Activated CD8-positive, alpha-beta memory T cell treated with anti-CD3 and anti-CD28 coated beads, Interleukin-2, amount 50 U/mL, for 4 hours (primary cell): ENCODE measurements around the gene NQO2.

Experiments used
- DNase-seq: peaks from one replicate; pipeline ENCODE4 v3.0.0-alpha.2; 2020

Gene NQO2

GRCh38 chr6:2999618-3000557 lies at the start of gene NQO2:
Gene NQO2, plus strand, starts transcription at chr6:2999894. Its CDS starts 6,659 bp downstream, at chr6:3006553.
- peak; percentile 90 for DNase-seq

- DNase-seq = no peak
Measured at GRCh38 chr6:2950713-2951112, 49.0 kb upstream of the NQO2 start.

- no peak for DNase-seq
Measured at GRCh38 chr6:2951728-2952127, 48.0 kb upstream of the NQO2 start.

GRCh38 chr6:2952557-2953095 lies 47.1 kb upstream of the NQO2 start:
- peak; percentile 57 for DNase-seq

- no peak for DNase-seq
Measured at GRCh38 chr6:2953098-2953497, 46.6 kb upstream of the NQO2 start.

GRCh38 chr6:2956930-2957685 lies 42.6 kb upstream of the NQO2 start:
- DNase-seq = no peak

GRCh38 chr6:2957696-2958330 lies 41.9 kb upstream of the NQO2 start:
- DNase-seq = no peak

- DNase-seq = no peak
Measured at GRCh38 chr6:2958331-2958711, 41.4 kb upstream of the NQO2 start.

GRCh38 chr6:2958776-2959175 lies 40.9 kb upstream of the NQO2 start:
- no peak for DNase-seq

- no peak for DNase-seq
Measured at GRCh38 chr6:2959909-2960719, 39.6 kb upstream of the NQO2 start.

GRCh38 chr6:2960935-2961334 lies 38.8 kb upstream of the NQO2 start:
- no peak for DNase-seq

- no peak for DNase-seq
Measured at GRCh38 chr6:2961506-2961905, 38.2 kb upstream of the NQO2 start.

GRCh38 chr6:2962004-2962403 lies 37.7 kb upstream of the NQO2 start:
- no peak for DNase-seq

- DNase-seq = no peak
Measured at GRCh38 chr6:2962636-2963035, 37.1 kb upstream of the NQO2 start.

GRCh38 chr6:2963756-2964155 lies 35.9 kb upstream of the NQO2 start:
- DNase-seq = no peak

GRCh38 chr6:2964793-2965505 lies 34.7 kb upstream of the NQO2 start:
- no peak for DNase-seq

- no peak for DNase-seq
Measured at GRCh38 chr6:2966347-2966746, 33.3 kb upstream of the NQO2 start.

GRCh38 chr6:2967936-2968335 lies 31.8 kb upstream of the NQO2 start:
- no peak for DNase-seq

GRCh38 chr6:2968600-2969135 lies 31.0 kb upstream of the NQO2 start:
- DNase-seq = no peak

GRCh38 chr6:2969549-2969948 lies 30.1 kb upstream of the NQO2 start:
- DNase-seq = no peak

GRCh38 chr6:2970034-2970685 lies 29.5 kb upstream of the NQO2 start:
- DNase-seq = no peak
